Upper lobe of left lung (tissue), 4 donors: Measurements from ENCODE around the gene EYA2.

Experiments
- EP300 ChIP-seq, 4 donors: sonication (generic); formaldehyde crosslinking; IDR thresholded peaks; one replicate each; pipeline ENCODE4 v1.5.1; 2017; ENCODE audit warnings: antibody characterized with exemption in 4 of 4, control low read depth in 2 of 4
- POLR2A ChIP-seq, 4 donors: fragments of 450-650 bp; IDR thresholded peaks; one replicate each; pipeline ENCODE4 v1.5.1; 2016 to 2017; ENCODE audit warnings: antibody characterized with exemption in 4 of 4, mild to moderate bottlenecking in 2 of 4
- POLR2AphosphoS5 ChIP-seq, 2 donors: sonication (generic); formaldehyde crosslinking; IDR thresholded peaks; one replicate each; pipeline ENCODE4 v1.5.1; 2017; ENCODE audit warnings: antibody characterized with exemption in 2 of 2
- TF ChIP-seq, protein P1 (sequence below), 6 experiments: fragments of 450-650 bp in 4 of 6; fragments of 200-600 bp in 2 of 6; sonication (generic) in 2 of 6; IDR thresholded peaks; one replicate each; pipeline ENCODE4 v1.5.1; 2016 to 2019; ENCODE audit warnings: antibody characterized with exemption in 6 of 6

DNA sequence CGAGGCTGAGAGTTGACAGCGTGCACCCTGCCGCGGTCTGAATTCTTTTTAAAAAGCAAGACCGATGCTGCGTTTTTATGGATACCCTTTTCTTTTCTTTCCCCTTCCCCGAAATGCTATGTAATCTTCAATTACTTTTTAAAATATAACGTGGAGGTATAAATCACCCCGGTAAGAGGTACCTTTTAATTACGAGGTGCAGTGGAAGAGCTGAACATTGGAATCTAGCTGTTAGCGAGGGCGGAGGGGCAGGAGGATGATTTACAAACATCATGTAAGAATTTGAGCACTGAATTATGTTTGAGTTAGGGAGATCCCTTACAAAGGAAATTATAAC is 1.2 kb downstream of the EYA2 start:
- TF ChIP-seq, protein P1, sequence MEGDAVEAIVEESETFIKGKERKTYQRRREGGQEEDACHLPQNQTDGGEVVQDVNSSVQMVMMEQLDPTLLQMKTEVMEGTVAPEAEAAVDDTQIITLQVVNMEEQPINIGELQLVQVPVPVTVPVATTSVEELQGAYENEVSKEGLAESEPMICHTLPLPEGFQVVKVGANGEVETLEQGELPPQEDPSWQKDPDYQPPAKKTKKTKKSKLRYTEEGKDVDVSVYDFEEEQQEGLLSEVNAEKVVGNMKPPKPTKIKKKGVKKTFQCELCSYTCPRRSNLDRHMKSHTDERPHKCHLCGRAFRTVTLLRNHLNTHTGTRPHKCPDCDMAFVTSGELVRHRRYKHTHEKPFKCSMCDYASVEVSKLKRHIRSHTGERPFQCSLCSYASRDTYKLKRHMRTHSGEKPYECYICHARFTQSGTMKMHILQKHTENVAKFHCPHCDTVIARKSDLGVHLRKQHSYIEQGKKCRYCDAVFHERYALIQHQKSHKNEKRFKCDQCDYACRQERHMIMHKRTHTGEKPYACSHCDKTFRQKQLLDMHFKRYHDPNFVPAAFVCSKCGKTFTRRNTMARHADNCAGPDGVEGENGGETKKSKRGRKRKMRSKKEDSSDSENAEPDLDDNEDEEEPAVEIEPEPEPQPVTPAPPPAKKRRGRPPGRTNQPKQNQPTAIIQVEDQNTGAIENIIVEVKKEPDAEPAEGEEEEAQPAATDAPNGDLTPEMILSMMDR (IDR thresholded peaks at IDR 0.05) = no peak
- TF ChIP-seq POLR2AphosphoS5 (IDR thresholded peaks at IDR 0.05) (no peak), POLR2A (IDR thresholded peaks at IDR 0.05) (no peak), EP300 (IDR thresholded peaks at IDR 0.05) (no peak)
